ENCODE results near the gene GLS.
"Not testable (repeated sequence)": the region's sequence is repeated elsewhere in the genome, so short reads cannot be mapped to it uniquely, and the experiment has no call there.

Gene GLS

DNA sequence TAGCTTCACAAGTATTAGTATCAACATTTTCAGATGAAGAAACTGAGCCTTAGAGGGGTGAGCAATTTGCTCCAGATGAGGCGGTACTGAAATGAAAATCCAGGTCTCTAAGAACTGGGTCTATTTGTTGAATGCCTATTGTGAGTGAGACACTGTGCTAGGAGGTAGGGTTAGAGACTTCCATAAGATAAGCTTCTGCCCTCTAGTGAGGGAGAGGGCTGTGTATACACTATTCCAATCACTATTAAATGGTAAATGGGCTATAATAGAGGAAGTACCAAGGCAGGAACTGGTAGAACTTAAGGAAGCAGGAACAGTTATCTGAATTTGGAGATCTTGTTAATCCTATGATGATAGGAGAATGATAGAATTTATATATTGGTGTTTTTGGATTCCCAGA, 23.6 kb upstream of the GLS start:
- no peak for DNase-seq (ENCODE audit: low read depth)

DNA sequence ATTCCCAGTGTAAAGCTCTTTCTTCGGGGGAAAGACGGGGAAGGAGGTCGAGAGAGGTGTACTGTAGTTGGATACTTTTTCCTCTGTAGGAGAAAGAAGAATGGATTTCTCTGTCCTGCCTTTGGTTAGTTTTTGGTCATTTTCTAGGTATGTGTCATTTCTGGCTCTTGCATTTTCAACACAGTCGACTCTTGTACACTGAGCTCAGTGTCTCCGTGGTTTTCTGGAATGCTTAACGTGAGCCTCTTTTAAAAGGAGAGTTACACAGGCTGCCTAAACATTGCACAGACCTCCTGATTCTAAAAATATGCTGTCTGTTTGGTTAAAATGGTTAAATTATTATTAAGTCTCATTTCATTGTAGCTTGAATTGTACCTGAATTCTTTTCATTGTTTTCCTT, 21.8 kb upstream of the GLS start:
- no peak for DNase-seq (ENCODE audit: low read depth)

DNA sequence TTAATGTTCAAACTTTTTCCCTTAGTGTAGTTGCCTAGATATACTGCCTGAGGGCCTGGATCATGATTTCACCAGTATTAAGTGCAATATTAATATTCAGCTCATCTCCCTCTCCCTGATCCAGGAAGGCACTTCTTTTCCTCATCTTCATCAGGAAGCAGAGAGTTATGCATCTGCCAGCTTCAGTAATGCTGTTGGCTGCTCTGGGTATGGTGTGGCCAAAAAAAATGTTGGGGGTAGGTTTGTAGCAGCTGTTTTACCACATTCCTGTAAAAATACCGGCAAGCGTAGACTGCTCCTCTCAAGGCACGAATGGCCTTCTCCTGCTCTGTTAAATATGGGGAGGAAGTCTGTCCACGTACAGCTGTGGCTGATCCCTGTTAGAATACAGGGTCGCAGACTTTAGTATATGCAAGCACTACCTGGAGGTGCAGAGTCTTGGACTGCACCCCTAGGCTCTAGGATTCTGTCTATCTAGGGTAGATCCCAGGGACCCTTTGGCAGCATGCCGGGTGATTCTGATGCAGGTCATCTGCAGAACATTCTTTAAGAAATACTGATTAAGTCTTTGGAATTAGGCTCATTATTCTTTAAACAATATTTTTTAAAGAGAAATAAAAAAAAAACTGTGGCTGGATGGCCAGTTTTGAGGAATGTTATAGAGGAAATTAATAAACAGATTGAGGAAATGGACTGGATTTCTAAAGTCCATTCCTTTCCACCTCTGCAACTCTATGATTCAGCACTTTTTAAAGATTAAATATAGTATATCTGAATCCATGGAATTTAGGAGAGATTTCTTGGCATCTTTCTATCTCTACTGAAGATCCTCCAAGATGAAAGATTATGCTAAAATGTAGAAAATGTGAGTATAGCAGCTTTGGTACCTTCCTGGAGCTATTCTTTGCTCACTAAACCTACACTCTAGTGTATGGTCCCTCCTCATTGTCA, 21.0 kb upstream of the GLS start:
- no peak for DNase-seq (ENCODE audit: low read depth)

DNA sequence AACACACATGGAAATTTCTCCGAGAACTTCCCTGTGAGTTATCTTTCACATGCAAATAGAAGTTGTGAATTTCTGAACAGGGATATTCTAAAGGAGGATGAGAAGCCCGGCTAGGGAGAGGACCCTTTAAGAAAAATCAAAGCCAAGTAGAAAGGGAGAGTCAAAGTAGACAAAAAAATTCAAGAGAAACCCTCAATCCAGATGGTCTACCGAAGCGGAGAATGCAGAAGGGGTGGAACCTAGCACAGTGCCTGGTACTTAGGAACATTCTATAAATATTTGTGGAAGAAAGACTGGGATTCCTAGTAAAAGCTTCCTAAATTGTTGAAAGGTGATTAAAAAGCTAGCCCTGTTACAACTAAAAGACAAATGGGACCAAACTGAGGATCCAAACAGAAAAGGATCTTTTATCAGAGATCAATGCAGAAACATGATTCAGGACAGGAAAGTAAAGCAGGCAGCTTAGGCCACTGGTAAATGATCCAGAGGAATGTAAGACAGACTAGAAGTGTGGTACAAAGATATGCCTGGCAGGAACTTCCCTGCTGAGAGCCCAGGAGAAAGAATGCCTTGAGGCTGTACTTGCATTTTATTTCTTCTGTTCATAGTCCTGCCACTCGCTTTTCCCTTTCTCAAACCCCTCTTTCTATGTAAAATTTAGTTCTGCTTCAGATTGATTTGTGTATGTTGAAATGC, 19.5 kb upstream of the GLS start:
- no peak for DNase-seq (ENCODE audit: low read depth)

DNA sequence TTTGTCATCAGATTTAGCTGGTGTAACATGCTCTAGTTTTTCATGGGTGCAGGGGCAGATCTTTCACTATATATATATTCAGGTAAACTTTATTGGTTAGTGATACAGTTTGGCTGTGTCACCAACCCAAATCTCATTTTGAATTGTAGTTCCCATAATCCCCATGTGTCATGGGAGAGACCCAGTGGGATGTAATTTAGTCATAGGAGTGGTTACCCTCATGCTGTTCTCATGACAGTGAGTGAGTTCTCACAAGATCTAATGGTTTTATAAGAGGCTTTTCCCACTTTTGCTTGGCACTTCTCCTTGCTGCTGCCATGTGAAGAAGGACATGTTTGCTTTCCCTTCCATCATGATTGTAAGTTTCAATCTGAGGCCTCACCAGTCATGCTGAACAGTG, 18.5 kb upstream of the GLS start:
- DNase-seq (ENCODE audit: low read depth), result not testable (repeated sequence)

DNA sequence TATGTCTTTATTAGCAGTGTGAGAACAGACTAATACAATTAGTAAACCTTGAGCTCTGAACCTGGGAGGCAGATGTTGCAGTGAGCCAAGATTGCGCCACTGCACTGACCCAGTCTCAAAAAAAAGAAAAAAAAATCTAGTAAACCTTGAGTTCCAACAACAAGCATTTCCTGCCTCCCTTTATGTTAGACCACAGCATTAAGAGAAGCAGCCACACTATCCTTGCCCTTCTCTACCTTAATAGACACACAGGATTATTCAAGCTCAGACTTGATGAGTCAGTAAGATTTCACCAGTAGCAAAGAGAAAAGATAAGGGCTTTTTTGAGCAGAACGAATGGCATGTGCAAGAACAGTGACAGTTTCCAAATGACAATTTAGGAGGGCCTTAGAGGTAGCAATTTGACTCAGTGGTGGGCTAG, 18.0 kb upstream of the GLS start:
- no peak for DNase-seq (ENCODE audit: low read depth)

DNA sequence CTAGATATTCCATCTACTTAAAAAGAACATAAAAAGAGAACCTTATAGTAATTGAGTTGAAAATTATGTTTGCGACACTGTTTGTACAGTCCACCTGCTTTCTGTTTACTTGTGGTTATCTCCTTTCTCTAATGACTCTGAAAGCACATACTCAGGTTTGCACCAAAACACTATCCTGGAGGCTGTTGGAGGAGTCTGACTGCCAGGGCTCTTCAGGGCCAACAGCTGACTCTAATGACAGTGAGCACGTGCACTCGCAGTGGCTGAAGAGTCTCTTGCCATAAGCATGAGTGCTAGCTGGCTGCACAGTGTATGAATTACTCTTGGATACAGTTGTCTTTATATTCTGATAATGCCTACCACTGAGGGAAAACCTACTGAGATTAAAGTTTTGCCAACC, 16.7 kb upstream of the GLS start:
- no peak for DNase-seq (ENCODE audit: low read depth)

DNA sequence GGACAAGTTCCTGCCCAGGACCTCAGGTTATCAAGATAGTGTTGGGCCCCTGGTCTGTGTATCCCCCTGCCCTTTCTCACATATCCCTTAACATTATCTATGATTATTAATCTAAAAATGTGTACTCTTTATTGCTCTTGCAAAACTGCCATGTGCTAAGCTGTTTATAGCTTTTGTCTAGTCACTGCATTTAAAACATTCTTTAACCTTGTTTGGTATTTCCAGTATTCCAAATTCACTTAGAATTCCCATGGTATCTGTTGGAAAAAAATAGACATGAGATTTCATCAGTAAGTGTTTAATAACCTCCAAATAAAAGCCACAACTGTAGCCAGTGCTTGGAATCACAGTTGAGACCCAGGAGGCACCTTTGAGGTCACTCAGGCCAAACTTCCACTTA, 16.2 kb upstream of the GLS start:
- no peak for DNase-seq (ENCODE audit: low read depth)

DNA sequence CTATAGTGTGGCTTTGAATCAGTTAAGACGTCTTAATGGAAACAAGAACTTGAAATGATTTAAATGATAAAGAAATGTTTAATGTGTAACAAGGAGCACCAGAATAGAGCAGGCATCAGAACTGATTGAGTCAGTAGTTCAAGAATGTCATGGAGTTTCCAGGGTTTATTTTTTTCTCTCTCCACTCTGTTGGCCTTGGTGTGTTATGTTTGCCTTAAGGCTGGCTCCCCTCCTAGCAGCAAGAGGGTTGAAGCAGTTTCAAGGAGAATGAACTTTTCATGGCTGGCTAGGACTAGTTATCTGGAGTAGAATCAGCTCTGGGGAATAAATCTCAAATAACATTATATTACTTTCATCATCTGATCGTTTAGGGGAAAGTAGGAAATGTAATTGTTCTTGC, 13.4 kb upstream of the GLS start:
- no peak for DNase-seq (ENCODE audit: low read depth)

DNA sequence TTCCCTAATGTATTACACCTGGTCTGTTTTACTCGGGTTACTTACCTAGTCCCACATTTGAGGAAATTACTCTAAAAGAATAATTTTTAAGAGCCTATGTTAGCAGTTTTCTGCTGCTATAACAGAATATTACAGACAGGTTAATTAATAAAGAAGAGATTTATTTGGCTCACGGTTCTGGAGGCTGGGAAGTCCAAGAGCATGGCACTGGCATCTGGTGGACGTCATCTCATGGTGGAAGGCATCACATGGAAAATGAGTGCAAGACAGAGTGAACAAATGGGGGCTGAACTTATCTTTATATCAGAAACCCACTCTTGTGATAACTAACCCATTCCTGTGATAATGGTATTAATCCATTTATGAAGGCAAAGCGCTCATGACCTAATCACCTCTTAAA, 12.8 kb upstream of the GLS start:
- no peak for DNase-seq (ENCODE audit: low read depth)

DNA sequence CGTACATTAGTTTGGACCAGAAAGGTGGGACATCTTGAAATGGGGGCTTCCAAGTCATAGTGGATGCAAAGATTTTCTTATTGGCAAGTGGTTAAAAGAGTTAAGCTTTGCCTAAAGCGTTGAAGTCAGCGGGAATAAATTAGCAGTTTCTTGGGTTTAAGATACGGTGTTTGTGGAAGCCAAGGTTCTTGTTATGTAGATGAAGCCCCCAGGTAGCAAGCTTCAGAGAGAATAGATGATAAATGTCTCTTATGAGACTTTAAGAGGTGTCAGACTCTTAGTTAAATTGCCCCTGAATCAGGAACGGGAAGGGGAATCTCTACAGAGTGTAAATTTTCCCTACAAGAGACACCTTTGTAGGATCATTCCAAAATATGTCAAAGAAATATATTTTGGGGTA, 10.9 kb upstream of the GLS start:
- no peak for DNase-seq (ENCODE audit: low read depth)

DNA sequence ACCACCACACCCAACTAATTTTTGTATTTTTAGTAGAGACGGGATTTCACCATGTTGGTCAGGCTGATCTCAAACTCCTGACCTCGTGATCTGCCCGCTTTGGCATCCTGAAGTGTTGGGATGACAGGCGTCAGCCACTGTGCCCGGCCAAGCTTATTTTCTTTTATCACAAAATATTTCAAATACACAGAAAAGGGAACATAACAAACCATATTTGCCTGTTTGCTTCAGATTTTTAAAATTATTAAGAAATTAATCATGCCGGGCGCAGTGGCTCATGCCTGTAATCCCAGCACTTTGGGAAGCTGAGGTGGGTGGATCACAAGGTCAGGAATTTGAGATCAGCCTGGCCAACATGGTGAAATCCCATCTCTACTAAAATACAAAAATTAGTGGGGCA, 7.2 kb upstream of the GLS start:
- DNase-seq (ENCODE audit: low read depth), result not testable (repeated sequence)

DNA sequence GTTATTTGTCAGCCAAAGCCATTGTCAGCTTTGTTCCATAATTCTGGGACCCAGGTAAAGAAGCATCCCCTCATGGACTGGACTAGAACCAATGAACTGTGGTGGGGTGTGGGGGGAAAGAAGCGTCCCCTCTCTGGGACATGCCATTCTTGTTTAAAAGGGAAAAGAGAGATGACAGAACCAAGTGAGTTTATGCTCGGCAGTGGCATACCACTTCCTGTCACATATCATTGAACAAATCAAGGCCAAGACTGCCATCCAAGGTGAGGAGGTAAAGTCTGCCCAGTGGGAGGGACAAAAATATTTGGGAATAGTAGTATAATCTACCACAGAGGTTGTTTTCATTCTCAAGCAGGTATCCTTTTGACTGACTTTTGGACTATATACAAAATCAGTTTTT, 4.7 kb upstream of the GLS start:
- DNase-seq (ENCODE audit: low read depth), result no peak

DNA sequence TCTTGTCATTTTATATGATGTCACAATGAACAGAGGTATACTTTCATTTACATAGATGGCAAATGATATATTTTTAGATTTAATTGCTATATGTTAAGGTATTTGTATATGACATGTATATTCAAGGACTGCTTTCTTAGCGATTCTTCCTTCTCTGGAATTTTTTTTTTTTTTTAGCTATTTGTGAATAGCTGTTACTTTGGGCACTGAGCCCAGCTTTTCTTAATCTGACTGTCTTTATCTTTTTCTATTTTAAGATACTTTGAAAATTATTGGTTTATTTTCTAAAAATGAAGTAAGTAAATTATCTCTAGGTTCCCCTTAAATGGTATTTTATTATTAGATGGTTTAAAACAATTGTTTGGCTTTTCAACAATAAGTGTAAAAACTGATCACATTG, 4.0 kb upstream of the GLS start:
- no peak for DNase-seq (ENCODE audit: low read depth)

DNA sequence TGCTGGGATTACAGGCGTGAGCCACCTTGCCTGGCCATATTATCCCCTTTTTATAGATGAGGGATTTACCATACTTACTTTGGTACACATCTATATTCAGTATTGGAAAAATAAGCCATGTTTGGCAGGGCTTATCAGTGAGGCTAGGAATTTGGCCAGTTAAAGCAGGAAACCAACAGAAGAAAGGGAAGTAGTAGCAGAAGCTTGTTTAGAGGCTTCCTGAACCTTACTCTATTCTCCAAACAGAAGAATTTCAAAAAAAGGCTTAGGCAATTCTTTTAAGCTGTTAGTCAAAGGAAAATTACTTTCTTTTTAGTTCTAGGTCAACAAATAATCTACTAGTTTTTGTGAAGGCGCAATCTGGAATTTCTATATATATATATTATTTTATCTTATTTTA, 3.2 kb upstream of the GLS start:
- no peak for DNase-seq (ENCODE audit: low read depth)

DNA sequence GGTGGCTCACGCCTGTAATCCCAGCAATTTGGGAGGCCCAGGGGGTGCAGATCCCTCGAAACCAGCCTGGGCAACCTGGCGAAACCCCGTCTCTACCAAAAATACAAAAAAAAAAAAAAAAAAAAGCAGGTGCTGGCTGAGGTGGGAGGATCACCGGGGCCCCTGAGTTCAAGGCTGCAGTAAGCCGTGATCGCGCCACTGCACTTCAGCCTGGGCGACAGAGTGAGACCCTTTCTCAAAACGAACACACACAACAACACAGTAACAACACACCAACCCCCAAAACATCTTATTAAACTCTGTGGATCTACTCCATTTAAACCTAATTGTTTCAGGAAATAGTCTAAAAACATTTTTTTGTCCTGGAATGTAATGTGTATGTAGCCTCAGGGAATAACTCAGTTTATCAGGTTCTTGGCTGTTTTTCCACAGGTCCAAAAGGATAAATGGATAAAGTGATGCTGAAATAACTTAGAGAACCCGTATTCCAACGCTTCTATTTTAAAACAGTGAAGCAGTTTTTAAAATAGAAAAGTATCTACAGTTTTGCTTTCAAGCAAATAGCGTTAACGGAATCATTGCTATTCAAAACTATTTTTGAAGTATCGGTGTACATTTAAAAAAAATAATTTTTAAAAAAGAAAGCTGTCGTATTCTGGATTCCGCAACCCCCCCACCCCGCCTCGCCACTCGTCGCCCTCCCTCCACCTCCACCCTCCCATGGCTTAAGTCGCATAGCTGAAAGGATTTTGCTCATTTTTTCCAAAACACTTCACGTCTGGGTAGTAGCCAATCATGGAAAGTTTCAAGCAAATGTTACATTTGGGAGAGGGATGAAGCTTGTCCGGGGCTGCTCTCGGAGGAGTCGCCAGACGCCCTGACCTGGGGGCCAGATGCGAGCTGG, 895 bp upstream of the GLS start:
- DNase-seq (ENCODE audit: low read depth), result no peak

DNA sequence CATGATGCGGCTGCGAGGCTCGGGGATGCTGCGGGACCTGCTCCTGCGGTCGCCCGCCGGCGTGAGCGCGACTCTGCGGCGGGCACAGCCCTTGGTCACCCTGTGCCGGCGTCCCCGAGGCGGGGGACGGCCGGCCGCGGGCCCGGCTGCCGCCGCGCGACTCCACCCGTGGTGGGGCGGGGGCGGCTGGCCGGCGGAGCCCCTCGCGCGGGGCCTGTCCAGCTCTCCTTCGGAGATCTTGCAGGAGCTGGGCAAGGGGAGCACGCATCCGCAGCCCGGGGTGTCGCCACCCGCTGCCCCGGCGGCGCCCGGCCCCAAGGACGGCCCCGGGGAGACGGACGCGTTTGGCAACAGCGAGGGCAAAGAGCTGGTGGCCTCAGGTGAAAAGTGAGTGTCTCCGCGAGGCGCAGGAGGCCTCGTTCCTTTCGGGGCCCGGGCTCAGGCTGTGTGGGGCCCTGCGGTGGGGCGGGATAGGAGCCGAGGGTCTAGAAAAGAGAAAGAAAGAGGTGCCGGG, 520 bp downstream of the GLS start:
- no peak for DNase-seq (ENCODE audit: low read depth)

DNA sequence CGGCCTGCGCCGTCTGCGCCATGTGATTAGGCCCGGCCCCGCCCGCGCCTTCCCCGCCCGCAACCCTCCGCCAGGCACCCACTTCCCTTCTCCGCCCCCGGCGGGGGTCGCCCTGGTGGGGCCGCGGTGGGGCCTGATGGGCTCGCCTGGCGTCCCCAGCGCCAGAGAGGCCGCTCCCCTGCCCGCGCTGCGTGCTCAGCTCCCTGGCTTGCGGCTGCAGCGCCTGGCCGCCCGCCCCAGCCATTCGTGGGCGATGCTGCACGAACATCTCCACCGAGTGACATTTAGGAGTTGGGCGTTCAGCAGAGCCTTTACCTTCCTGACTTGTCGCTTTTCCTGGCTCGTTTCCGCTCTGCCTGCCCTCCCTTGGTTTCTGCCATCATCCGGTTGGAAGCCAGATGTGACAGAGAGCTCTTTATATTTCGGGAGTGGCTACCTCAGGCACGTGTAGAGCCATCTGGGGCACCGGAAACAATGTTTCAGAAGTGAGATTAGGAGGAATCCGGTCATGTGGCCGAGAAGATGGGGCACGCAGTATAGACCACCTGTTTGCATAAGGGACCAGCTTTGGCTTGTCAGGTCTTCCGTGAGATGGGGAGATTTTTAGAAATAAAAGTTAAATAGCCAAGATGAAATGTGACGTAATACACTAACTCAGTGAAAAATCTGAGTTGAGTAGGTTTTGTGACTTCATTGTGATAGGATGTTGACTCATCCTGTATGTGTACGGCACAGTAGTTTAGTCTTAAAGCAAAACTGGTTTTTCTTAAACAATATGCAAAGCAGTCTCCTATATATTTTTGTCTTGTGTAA, 1.2 kb downstream of the GLS start:
- DNase-seq (ENCODE audit: low read depth), result peak; percentile 68

DNA sequence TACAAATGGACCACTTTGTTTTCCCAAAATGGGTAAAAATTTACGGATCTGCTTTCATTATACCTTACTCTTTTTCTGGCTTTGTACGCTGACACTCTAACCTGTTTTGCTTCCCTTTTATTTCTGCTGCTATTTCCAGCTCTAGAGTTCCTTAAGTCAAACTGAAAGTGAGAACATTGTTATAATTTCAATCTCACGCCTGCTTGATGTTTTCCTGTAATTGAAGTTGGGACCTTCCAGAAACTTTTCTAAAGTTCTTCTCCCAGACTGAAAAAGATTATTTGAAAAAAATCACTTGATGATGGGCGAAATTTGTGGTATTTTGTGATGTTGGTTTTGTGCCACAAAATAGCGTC, 1.8 kb downstream of the GLS start:
- DNase-seq (ENCODE audit: low read depth), result no peak

DNA sequence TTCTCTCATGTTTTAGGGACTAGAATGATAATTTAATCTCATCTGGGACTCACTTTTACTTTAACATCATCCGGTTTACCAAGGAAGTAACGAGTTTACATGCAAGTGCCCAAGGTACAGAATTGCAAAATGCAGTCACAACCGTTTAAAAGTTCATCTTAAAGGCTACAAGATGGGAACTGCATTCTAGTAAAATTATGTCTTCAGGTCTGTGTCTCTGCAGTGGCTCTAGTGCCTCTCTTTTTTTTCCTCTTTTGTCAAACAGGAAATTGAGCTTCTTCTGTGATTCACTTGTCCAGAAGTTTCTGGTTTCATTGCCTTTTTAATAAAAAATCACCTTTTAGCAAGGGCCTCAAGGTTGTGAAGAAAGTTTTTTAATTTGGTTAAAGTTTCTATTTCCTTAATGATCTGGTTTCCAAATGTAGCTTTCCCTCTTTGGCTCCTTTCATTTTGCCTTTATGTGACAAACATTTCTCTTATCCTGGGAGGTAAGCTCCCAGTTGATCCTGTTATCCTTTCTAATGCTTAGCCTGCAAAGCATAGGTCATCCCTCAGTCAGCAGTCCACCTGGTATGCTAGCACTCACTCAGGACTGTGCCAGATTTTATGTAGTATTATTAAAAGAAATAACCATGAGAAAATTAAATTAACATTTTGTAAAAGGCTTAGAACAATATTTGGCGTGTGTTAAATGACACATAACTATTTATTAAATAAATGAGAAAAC, 2.4 kb downstream of the GLS start:
- DNase-seq (ENCODE audit: low read depth), result no peak

DNA sequence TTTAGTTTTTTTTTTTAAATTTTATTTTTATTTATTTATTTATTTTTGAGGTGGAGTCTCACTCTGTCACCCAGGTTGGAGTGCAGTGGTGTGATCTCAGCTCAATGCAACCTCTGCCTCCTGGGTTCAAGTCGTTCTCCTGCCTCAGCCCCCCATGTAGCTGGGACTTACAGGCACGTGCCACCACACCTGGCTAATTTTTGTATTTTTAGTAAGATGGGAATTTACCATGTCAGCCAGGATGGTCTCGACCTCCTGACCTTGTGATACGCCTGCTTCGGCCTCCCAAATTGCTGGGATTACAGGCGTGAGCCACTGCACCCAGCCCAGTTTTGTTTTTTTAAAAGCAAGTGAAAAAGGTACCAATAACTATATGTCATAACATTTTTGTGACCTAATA, 5.2 kb downstream of the GLS start:
- DNase-seq (ENCODE audit: low read depth), result not testable (repeated sequence)
